CD8-positive, alpha-beta memory T cell (primary cell): ENCODE data around the gene HES2. TPM values are rescaled to one million over a fixed set of nuclear protein-coding genes. Genes with fewer than 3 reads are reported as not detected.
"Not testable (repeated sequence)": the region's sequence is repeated elsewhere in the genome, so short reads cannot be mapped to it uniquely, and the experiment has no call there.

Experiments used
- CTCF ChIA-PET: fragments of 350-600 bp; sonication (Branson Sonifier 250); formaldehyde crosslinking; loops from one replicate; lab custom pipeline; 2021; ENCODE audit warnings: antibody characterized with exemption; lab: Charles Lee
- POLR2A ChIA-PET: fragments of 350-600 bp; sonication (Branson Sonifier 250); formaldehyde crosslinking; loops from one replicate; lab custom pipeline; 2021; ENCODE audit warnings: antibody characterized with exemption; lab: Charles Lee
- DNase-seq, 5 donors: peaks; one replicate each; pipeline versions ENCODE4 v3.0.0 to v3.0.0-alpha.2; 2020 to 2022; ENCODE audit warnings: mixed read lengths in 1 of 5
- H3K27ac ChIP-seq: one replicate; pipeline ENCODE4 v1.7.0; 2013; ENCODE audit warnings: low read depth, mild to moderate bottlenecking, low read length, moderate library complexity
- H3K27me3 ChIP-seq: 2 replicates; pipeline ENCODE4 v1.7.0; 2013; ENCODE audit warnings: low read length, mild to moderate bottlenecking; ENCODE audit not compliant: insufficient read depth, poor library complexity, severe bottlenecking
- H3K36me3 ChIP-seq: 2 replicates; pipeline ENCODE4 v1.7.0; 2013; ENCODE audit warnings: mild to moderate bottlenecking, low read length, moderate library complexity; ENCODE audit not compliant: insufficient read depth
- H3K4me1 ChIP-seq: 2 replicates; pipeline ENCODE4 v1.7.0; 2013; ENCODE audit warnings: mild to moderate bottlenecking, low read length, moderate library complexity; ENCODE audit not compliant: insufficient read depth
- H3K4me3 ChIP-seq: 2 replicates; pipeline ENCODE4 v1.7.0; 2013; ENCODE audit warnings: mild to moderate bottlenecking, low read length
- H3K9me3 ChIP-seq: 2 replicates; pipeline ENCODE4 v1.7.0; 2013; ENCODE audit warnings: mild to moderate bottlenecking, low read length
- H3K27ac Mint-ChIP-seq, 8 donors: one replicate each; pipeline ENCODE4 v1.8.0; 2020 to 2021; ENCODE audit warnings: mixed read lengths in 8 of 8, mild to moderate bottlenecking in 6 of 8, inconsistent platforms in 3 of 8, moderate library complexity in 3 of 8
- H3K27me3 Mint-ChIP-seq, 2 donors: one replicate each; pipeline ENCODE4 v1.8.0; 2020 to 2021; ENCODE audit warnings: mixed read lengths in 2 of 2, mild to moderate bottlenecking in 1 of 2, moderate library complexity in 1 of 2
- H3K36me3 Mint-ChIP-seq, 3 donors: one replicate each; pipeline ENCODE4 v1.8.0; 2020 to 2021; ENCODE audit warnings: mixed read lengths in 3 of 3, inconsistent platforms in 1 of 3, mild to moderate bottlenecking in 1 of 3
- H3K4me1 Mint-ChIP-seq, 3 donors: one replicate each; pipeline ENCODE4 v1.8.0; 2020 to 2021; ENCODE audit warnings: mixed read lengths in 3 of 3, inconsistent platforms in 1 of 3, mild to moderate bottlenecking in 1 of 3
- H3K4me3 Mint-ChIP-seq, 7 donors: one replicate each; pipeline ENCODE4 v1.8.0; 2020 to 2021; ENCODE audit warnings: mixed read lengths in 7 of 7, mild to moderate bottlenecking in 6 of 7, moderate library complexity in 4 of 7, inconsistent platforms in 2 of 7
- H3K9me3 Mint-ChIP-seq, 5 donors: one replicate each; pipeline ENCODE4 v1.8.0; 2020 to 2022; ENCODE audit warnings: mixed read lengths in 5 of 5, mild to moderate bottlenecking in 3 of 5, moderate library complexity in 2 of 5, inconsistent platforms in 1 of 5
- polyA plus RNA-seq: library from polyadenylated mRNA; unstranded; fragments of 300-500 nt; fragmentation: Illumina TruSeq; gene quantifications from one replicate; pipeline ENCODE4 v1.2.3, GENCODE V29; 2021
- total RNA-seq, 2 experiments: library from RNA; stranded (reverse); gene quantifications; one replicate each; pipeline ENCODE4 v1.2.3, GENCODE V29; 2021

HES2 gene
- total and polyA plus RNA-seq, 3 experiments from 2014 or later = 0.18 to 0.35 TPM; not detected in 1

DNA sequence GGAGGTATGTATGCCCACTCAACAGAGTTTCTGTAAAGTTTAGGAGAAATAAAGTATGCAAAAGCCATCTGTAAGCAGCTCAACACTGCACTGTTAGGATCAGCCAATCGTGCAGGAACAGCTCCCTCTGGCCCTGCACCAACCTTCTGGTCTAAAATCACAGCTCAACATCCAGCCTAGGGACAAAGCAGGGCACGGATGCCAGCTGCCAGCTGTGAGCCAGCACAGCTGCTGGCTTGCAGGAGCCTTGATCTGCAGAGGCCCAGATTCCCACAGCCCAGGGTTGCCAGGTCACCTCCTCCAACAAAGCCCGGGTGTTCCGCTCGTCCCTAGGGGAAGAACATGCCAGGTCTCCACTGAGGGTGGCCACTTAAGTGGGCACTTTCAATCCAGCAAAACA is 34.8 kb downstream of the HES2 start:
- CTCF ChIA-PET = interaction anchor here (1.1 to 2.1 kb wide), 4 partner anchors 20 to 139 kb away, joined by 4 to 9 read pairs (median 5); no protein-coding TSS in a partner anchor
- POLR2A ChIA-PET = no interaction called here

DNA sequence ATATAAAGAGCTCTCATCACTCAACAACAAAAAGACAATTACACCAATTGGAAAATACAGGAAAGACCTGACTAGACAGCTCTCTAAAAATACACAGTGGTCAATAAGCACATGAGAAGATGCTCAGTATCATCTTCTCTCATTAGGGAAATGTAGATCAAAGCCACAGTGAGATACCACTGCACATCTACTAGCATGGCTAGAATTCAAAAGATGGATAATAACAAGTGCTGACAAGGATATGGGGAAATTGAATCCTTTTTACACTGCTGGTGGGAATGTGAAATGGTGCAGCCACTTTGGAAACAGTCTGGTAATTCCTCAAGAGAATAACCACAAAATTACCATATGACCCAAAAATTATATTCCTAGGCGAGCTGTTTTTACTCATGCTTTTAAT is 35.6 kb downstream of the HES2 start:
- Histone ChIP-seq H3K27ac (no peak overlapping the region), H3K9me3 (no peaks in the 10 kb centered on the region), H3K4me1 (no peaks in the 10 kb centered on the region), H3K27me3 (no peaks in the 10 kb centered on the region), H3K36me3 (no peaks in the 10 kb centered on the region), H3K4me3 (no peak overlapping the region)
- Mint-ChIP-seq H3K36me3 (no peaks in the 10 kb centered on the region), H3K27me3 (no peaks in the 10 kb centered on the region), H3K4me1 (no peaks in the 10 kb centered on the region), H3K9me3 (peaks cover 0 to 1% (median 0%) of the 10 kb centered on the region in 5 donors), H3K4me3 (no peak overlapping the region), H3K27ac (no peak overlapping the region)
- ChIA-PET CTCF (interaction anchor here (0.6 to 2.1 kb wide), 4 partner anchors 20 to 138 kb away, joined by 3 to 9 read pairs (median 5); no protein-coding TSS in a partner anchor), POLR2A (no interaction called here)
- no peak for DNase-seq

More for the DNA sequence above, 34.8 kb downstream of the HES2 start:
- Mint-ChIP-seq H3K4me1 (no peaks in the 10 kb centered on the region), H3K36me3 (no peaks in the 10 kb centered on the region), H3K27me3 (no peaks in the 10 kb centered on the region), H3K9me3 (peaks cover 0 to 1% (median 0%) of the 10 kb centered on the region in 5 donors), H3K27ac (no peak overlapping the region), H3K4me3 (no peak overlapping the region)
- Histone ChIP-seq H3K4me3 (no peak overlapping the region), H3K27me3 (no peaks in the 10 kb centered on the region), H3K9me3 (no peaks in the 10 kb centered on the region), H3K36me3 (no peaks in the 10 kb centered on the region), H3K27ac (no peak overlapping the region), H3K4me1 (no peaks in the 10 kb centered on the region)
- no peak for DNase-seq

DNA sequence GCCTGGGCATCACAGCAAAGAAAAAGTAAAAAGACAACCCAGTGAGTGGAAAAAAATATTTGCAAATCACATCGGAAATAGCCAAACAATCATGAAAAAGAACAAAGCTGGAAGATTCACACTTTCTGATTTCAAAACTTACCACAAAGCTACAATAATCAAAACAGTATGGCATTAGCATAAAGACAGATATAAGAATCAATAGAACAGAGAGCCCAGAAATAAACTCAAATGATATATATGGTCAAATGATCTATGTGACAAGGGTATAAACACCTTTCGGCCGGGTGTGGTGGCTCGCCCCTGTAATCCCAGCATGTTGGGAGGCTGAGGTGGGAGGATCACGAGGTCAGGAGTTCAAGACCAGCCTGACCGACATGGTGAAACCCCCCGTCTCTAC is 39.7 kb downstream of the HES2 start:
- CTCF ChIA-PET = interaction anchor here (3.0 kb wide), 1 partner anchor 32 kb away, joined by 10 read pairs; no protein-coding TSS in a partner anchor

DNA sequence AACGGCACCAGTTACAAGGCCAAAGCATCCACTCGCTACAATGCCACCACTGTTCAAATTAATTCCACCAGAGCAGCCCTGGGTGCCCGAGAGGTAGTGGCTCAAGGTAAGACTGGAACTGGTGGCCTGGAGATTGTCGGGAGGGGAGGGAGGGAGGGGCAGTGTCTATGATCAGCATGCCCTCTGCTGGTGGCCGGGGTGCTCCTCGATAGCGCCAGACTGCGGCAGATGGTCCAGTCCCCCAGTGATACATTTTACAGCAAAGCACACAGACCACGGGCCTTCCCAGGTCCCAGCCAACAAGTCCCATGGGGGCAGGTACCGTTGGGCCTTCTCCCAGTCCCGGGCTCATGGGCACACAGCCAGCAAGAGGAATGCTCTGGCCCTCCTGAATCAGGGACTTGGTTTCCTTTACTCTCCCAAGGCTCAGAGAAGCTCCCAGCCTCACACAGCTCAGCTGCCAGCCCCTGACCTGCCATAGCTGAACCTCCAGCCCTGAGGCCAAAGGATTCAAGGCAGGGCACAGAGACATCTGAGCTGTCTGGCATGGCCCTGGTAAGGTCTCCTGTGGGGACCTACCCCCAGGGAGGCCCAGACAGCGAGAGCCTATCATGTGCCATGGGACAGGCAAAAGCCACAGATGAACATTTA is 41.5 kb downstream of the HES2 start:
- H3K36me3 ChIP-seq = no peaks in the 10 kb centered on the region
- Mint-ChIP-seq H3K9me3 (no peaks in the 10 kb centered on the region), H3K4me1 (no peaks in the 10 kb centered on the region), H3K36me3 (no peaks in the 10 kb centered on the region), H3K4me3 (no peak overlapping the region), H3K27me3 (peaks cover 0 to 2% of the 10 kb centered on the region in 2 donors), H3K27ac (no peak overlapping the region)
- CTCF ChIA-PET = interaction anchor here (0.9 to 3.0 kb wide), 2 partner anchors 12 to 30 kb away, joined by 3 to 10 read pairs; no protein-coding TSS in a partner anchor
- H3K27ac ChIP-seq = no peak overlapping the region
- POLR2A ChIA-PET = no interaction called here
- H3K4me3 ChIP-seq = no peak overlapping the region
- no peaks in the 10 kb centered on the region for H3K4me1 ChIP-seq
- H3K9me3 ChIP-seq = no peaks in the 10 kb centered on the region
- DNase-seq = no peak
- H3K27me3 ChIP-seq = no peaks in the 10 kb centered on the region

More for the DNA sequence above, 39.7 kb downstream of the HES2 start:
- H3K36me3 Mint-ChIP-seq = no peaks in the 10 kb centered on the region
- no peaks in the 10 kb centered on the region for H3K4me1 Mint-ChIP-seq
- H3K9me3 Mint-ChIP-seq = peaks cover 0 to 1% (median 0%) of the 10 kb centered on the region in 5 donors
- H3K4me3 Mint-ChIP-seq = no peak overlapping the region
- Histone ChIP-seq H3K27me3 (no peaks in the 10 kb centered on the region), H3K9me3 (no peaks in the 10 kb centered on the region), H3K36me3 (no peaks in the 10 kb centered on the region), H3K4me1 (no peaks in the 10 kb centered on the region), H3K4me3 (no peak overlapping the region), H3K27ac (no peak overlapping the region)
- H3K27ac Mint-ChIP-seq = no peak overlapping the region
- POLR2A ChIA-PET = no interaction called here
- H3K27me3 Mint-ChIP-seq = peaks cover 0 to 2% of the 10 kb centered on the region in 2 donors
- no peak for DNase-seq

DNA sequence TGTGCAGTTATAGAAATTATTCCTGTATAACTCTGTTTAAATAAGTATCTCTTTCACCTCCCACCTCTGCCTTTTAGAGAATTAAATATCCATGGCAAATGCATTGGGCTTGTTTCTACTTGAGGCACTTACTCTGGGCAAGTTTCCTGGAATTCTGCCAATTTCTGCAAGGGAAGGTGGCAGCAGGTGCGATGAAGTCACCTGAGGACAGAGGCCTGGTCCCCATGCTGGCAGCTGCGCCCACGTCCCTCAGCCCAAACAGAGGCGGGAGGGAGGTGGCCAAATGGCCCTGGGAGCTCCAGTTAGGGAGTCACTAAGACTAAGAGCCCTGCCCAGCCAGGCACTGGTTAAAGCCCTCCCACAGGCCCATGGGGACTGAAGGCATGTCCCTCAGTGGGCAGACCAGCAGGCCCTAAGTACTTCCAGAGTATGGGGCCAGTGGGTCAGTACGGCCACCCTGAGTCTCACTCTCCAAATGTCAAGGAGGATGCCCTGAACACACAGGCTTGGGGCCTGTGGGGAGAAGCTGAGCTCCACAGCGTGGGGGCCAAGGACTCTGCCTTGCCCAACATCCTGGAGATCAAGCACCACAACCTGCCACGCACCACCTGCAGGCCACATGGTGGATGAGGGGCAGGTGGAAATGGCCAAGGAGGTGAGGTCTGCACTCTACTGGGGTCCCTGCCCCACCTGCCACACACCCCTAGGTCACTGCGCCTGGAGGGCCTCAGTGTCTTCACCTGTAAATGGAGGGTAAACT is 45.6 kb downstream of the HES2 start:
- ChIA-PET POLR2A (no interaction called here), CTCF (no interaction called here)

DNA sequence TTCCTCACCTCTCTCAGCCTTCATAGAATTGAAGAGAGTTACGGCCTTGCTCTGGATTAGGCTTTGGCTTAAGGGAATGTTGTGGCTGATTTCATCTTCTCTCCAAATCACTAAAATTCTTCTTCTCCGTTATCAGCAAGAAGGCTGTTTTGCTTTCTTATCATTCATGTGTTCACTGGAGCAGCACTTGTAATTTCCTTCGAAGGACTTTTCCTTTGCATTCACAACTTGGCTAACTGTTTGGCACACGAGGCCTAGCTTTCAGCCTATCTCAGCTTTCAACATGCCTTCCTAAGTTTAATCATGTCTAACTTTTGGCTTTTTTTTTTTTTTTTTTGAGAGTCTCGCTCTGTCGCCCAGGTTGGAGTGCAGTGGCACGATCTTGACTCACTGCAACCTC is 47.5 kb downstream of the HES2 start:
- H3K27me3 Mint-ChIP-seq, CTCF ChIA-PET, H3K36me3 ChIP-seq, H3K27me3 ChIP-seq, H3K9me3 Mint-ChIP-seq, H3K9me3 ChIP-seq, H3K4me3 ChIP-seq, H3K4me1 ChIP-seq, H3K4me3 Mint-ChIP-seq, H3K4me1 Mint-ChIP-seq, POLR2A ChIA-PET, H3K36me3 Mint-ChIP-seq, H3K27ac ChIP-seq, DNase-seq: not testable (repeated sequence)
- H3K27ac Mint-ChIP-seq = peak overlapping the region in 1 of 8 donors; percentile 38

More for the DNA sequence above, 45.6 kb downstream of the HES2 start:
- H3K27ac ChIP-seq = no peak overlapping the region
- H3K36me3 ChIP-seq = no peaks in the 10 kb centered on the region
- Mint-ChIP-seq H3K36me3 (peaks cover 0 to 2% (median 0%) of the 10 kb centered on the region in 3 donors), H3K9me3 (no peaks in the 10 kb centered on the region), H3K4me1 (peaks cover 0 to 2% (median 0%) of the 10 kb centered on the region in 3 donors), H3K27ac (no peak overlapping the region), H3K27me3 (peaks cover 0 to 2% of the 10 kb centered on the region in 2 donors), H3K4me3 (no peak overlapping the region)
- no peaks in the 10 kb centered on the region for H3K27me3 ChIP-seq
- no peaks in the 10 kb centered on the region for H3K9me3 ChIP-seq
- H3K4me3 ChIP-seq = no peak overlapping the region
- no peak for DNase-seq
- H3K4me1 ChIP-seq = no peaks in the 10 kb centered on the region

DNA sequence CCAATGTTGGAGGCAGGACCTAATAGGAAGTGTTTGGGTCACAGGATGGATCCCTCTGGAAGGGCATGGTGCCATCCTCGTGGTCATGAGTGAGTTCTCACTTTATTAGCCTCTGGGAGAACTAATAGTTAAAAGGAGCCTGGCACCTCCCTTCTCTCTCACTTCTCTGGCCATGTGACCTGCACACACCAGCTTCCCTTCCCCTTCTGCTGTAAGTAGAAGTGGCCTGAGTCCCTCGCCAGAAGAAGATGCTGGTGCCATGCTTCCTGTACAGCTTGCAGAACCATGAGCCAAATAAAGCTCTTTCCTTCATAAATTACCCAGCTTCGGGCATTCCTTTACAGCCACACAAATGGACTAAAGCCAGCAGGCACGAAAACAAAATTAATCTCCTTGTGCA is 49.7 kb downstream of the HES2 start:
- ChIA-PET POLR2A (no interaction called here), CTCF (interaction anchor here (1.2 to 1.6 kb wide), 2 partner anchors 35 to 60 kb away, joined by 3 to 6 read pairs; no protein-coding TSS in a partner anchor)
- H3K36me3 ChIP-seq = no peaks in the 10 kb centered on the region
- no peaks in the 10 kb centered on the region for H3K27me3 ChIP-seq
- no peak overlapping the region for H3K4me3 Mint-ChIP-seq
- H3K27ac Mint-ChIP-seq = no peak overlapping the region
- peaks cover 5 to 9% (median 9%) of the 10 kb centered on the region in 3 donors for H3K4me1 Mint-ChIP-seq
- no peak overlapping the region for H3K4me3 ChIP-seq
- no peak overlapping the region for H3K27ac ChIP-seq
- no peaks in the 10 kb centered on the region for H3K9me3 ChIP-seq
- peaks cover 0 to 2% (median 0%) of the 10 kb centered on the region in 3 donors for H3K36me3 Mint-ChIP-seq
- peaks cover 10% of the 10 kb centered on the region for H3K4me1 ChIP-seq
- H3K9me3 Mint-ChIP-seq = no peaks in the 10 kb centered on the region
- no peaks in the 10 kb centered on the region for H3K27me3 Mint-ChIP-seq
- DNase-seq = no peak
